Upper lobe of left lung (tissue), 6 donors: ENCODE measurements around the gene HYAL4. TPM values are rescaled to one million over a fixed set of nuclear protein-coding genes. Genes with fewer than 3 reads are reported as not detected.

Experiments used
- ATAC-seq, 2 donors: fragments of 200-7000 bp; cut with Tn5 transposase; one replicate each; pipeline ENCODE4 v1.9.1; 2022; ENCODE audit warnings: mild to moderate bottlenecking in 2 of 2, moderate library complexity in 2 of 2; ENCODE audit not compliant: low FRiP score in 2 of 2
- DNase-seq, 2 donors: peaks; one replicate each; pipeline ENCODE4 v3.0.0-alpha.2; 2019 to 2020
- H3K27ac ChIP-seq, 4 donors: fragments of 200-600 bp; sonication (generic); one replicate each; pipeline ENCODE4 v1.5.1; 2016 to 2019
- H3K27me3 ChIP-seq, 4 donors: fragments of 200-600 bp; sonication (generic); one replicate each; pipeline ENCODE4 v1.5.1; 2017 to 2019
- H3K36me3 ChIP-seq, 4 donors: fragments of 200-600 bp; sonication (generic); one replicate each; pipeline ENCODE4 v1.5.1; 2016 to 2019
- H3K4me1 ChIP-seq, 4 donors: fragments of 200-600 bp; sonication (generic); one replicate each; pipeline ENCODE4 v1.5.1; 2018 to 2019
- H3K4me3 ChIP-seq, 4 donors: fragments of 200-600 bp; sonication (generic); one replicate each; pipeline ENCODE4 v1.5.1; 2017 to 2019; ENCODE audit warnings: mild to moderate bottlenecking in 2 of 4, moderate library complexity in 1 of 4
- H3K9me3 ChIP-seq, 4 donors: fragments of 200-600 bp; sonication (generic); one replicate each; pipeline ENCODE4 v1.5.1; 2018 to 2019
- CTCF ChIP-seq, 6 experiments: fragments of 450-650 bp in 4 of 6; fragments of 200-600 bp in 2 of 6; sonication (generic) in 2 of 6; IDR thresholded peaks; one replicate each; pipeline ENCODE4 v1.5.1; 2016 to 2019; ENCODE audit warnings: antibody characterized with exemption in 6 of 6
- EP300 ChIP-seq, 4 donors: sonication (generic); formaldehyde crosslinking; IDR thresholded peaks; one replicate each; pipeline ENCODE4 v1.5.1; 2017; ENCODE audit warnings: antibody characterized with exemption in 4 of 4, control low read depth in 2 of 4
- POLR2A ChIP-seq, 4 donors: fragments of 450-650 bp; IDR thresholded peaks; one replicate each; pipeline ENCODE4 v1.5.1; 2016 to 2017; ENCODE audit warnings: antibody characterized with exemption in 4 of 4, mild to moderate bottlenecking in 2 of 4
- POLR2AphosphoS5 ChIP-seq, 2 donors: sonication (generic); formaldehyde crosslinking; IDR thresholded peaks; one replicate each; pipeline ENCODE4 v1.5.1; 2017; ENCODE audit warnings: antibody characterized with exemption in 2 of 2
- WGBS, 2 donors: methylation state at CpG; one replicate each; pipeline ENCODE4 v1.1.5; 2017 to 2018; 5-methylcytosine and 5-hydroxymethylcytosine counted together
- total RNA-seq, 6 donors: library from RNA; depleted of rRNA in 4 of 6; stranded (reverse); fragments of >200 nt in 4 of 6; gene quantifications; one replicate each; pipeline versions ENCODE4 v1.1.0 to v1.2.1, GENCODE V29; 2016 to 2021
- donor health status: DM: no; HTN: no; CAD: no; lungs with moderate emphysema.
- donor health status: DM: no; HTN: yes; CAD: no; lungs with severe emphysema.

HYAL4 gene, protein sequence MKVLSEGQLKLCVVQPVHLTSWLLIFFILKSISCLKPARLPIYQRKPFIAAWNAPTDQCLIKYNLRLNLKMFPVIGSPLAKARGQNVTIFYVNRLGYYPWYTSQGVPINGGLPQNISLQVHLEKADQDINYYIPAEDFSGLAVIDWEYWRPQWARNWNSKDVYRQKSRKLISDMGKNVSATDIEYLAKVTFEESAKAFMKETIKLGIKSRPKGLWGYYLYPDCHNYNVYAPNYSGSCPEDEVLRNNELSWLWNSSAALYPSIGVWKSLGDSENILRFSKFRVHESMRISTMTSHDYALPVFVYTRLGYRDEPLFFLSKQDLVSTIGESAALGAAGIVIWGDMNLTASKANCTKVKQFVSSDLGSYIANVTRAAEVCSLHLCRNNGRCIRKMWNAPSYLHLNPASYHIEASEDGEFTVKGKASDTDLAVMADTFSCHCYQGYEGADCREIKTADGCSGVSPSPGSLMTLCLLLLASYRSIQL
- not detected for total RNA-seq

GRCh38 chr7:123844712-123845219 lies at the start of gene HYAL4:
TSS of gene HYAL4 (plus strand) at chr7:123845169. CDS start at chr7:123868274, 23,105 bp downstream.
- no peak within 1 kb of the TSS for H3K27ac ChIP-seq
- TF ChIP-seq POLR2AphosphoS5 (IDR thresholded peaks at IDR 0.05) = no peak
- no peak for TF ChIP-seq EP300 (IDR thresholded peaks at IDR 0.05)
- no peak for TF ChIP-seq CTCF (IDR thresholded peaks at IDR 0.05)
- no peak for TF ChIP-seq POLR2A (IDR thresholded peaks at IDR 0.05)
- no peaks in the 10 kb centered on the region for H3K9me3 ChIP-seq
- DNase-seq (peak in 1 of 2 donors; percentile 25), ATAC-seq (no peak)
- H3K27me3 ChIP-seq = no peaks in the 10 kb centered on the region
- no peaks in the 10 kb centered on the region for H3K4me1 ChIP-seq
- no peak within 1 kb of the TSS for H3K4me3 ChIP-seq
- no peaks in the 10 kb centered on the region for H3K36me3 ChIP-seq
- 90 to 93% methylated on average over 8 to 11 of the region's 11 CpGs for WGBS, 2 donors

GRCh38 chr7:123795917-123796316 lies 49.1 kb upstream of the HYAL4 start:
- TF ChIP-seq EP300 (IDR thresholded peaks at IDR 0.05) = no peak
- no peak for TF ChIP-seq POLR2AphosphoS5 (IDR thresholded peaks at IDR 0.05)
- TF ChIP-seq CTCF (IDR thresholded peaks at IDR 0.05) = no peak
- TF ChIP-seq POLR2A (IDR thresholded peaks at IDR 0.05) = no peak
- DNase-seq = no peak
- H3K4me3 ChIP-seq = no peak overlapping the region
- H3K36me3 ChIP-seq = no peaks in the 10 kb centered on the region
- WGBS, 2 donors = 70 to 79% methylated on average over 1 of the region's 1 CpG
- H3K9me3 ChIP-seq = no peaks in the 10 kb centered on the region
- ATAC-seq = no peak
- H3K27ac ChIP-seq = no peak overlapping the region
- no peaks in the 10 kb centered on the region for H3K27me3 ChIP-seq
- H3K4me1 ChIP-seq = no peaks in the 10 kb centered on the region

- no peaks in the 10 kb centered on the region for H3K4me1 ChIP-seq
- no peak overlapping the region for H3K27ac ChIP-seq
- no peak for DNase-seq
- TF ChIP-seq EP300 (IDR thresholded peaks at IDR 0.05) = no peak
- no peak for TF ChIP-seq POLR2AphosphoS5 (IDR thresholded peaks at IDR 0.05)
- no peak for TF ChIP-seq POLR2A (IDR thresholded peaks at IDR 0.05)
- TF ChIP-seq CTCF (IDR thresholded peaks at IDR 0.05) = no peak
- no peaks in the 10 kb centered on the region for H3K27me3 ChIP-seq
- no peaks in the 10 kb centered on the region for H3K9me3 ChIP-seq
- H3K36me3 ChIP-seq = no peaks in the 10 kb centered on the region
- H3K4me3 ChIP-seq = no peak overlapping the region
- 81 to 85% methylated on average over 1 of the region's 1 CpG for WGBS, 2 donors
- ATAC-seq = no peak
Observed at GRCh38 chr7:123796568-123796967, 48.4 kb upstream of the HYAL4 start.

DNA sequence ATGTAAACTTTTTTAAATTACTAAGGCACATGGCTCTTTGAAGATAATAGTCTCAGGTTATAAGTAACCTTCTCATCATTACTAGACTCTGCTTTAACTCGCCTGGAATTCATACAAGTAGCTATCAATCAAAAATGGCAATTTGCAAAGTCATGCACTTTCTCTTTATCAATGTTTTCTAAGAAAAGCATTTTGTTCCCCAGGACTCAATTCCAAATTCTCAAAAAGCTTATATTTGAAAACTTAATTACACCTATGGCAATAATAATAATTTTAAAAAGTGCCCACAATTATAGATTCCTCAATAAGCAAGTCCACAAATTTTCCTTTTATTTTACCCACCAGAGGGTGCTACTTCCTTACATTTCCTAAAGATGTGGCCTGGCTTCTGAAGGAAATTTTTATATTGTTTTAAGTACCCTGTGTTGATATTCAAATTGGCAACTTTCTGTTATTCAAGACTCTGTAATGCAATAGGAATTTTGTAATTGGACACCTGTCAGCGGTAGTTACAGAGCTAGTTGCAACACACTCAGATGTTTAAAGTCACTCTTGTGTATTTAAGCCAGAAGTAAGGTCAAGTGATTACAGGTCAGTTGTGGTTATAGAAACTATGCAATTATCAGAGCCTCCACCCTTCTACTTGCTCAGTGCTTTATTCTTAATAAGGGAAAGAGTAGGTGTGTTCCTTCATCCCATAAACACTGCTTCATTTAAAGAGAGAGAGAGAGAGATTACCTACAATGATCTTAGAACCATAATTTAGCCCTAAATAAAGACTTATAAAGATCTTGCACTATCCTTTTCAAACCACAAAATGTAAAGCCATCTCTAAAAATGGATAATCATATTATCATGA lies 47.1 kb upstream of the HYAL4 start:
- no peaks in the 10 kb centered on the region for H3K27me3 ChIP-seq
- DNase-seq (peak in 1 of 2 donors; percentile 24), ATAC-seq (peak; percentile 82 to 95)
- TF ChIP-seq POLR2AphosphoS5 (IDR thresholded peaks at IDR 0.05) (peak in 1 of 2 donors; percentile 35), CTCF (IDR thresholded peaks at IDR 0.05) (peak; percentile 24 to 71 (median 46)), POLR2A (IDR thresholded peaks at IDR 0.05) (no peak), EP300 (IDR thresholded peaks at IDR 0.05) (peak in 2 of 4 donors; percentile 31 to 87)
- H3K27ac ChIP-seq = peak overlapping the region; percentile 54 to 84 (median 70)
- 41 to 43% methylated on average over 2 of the region's 2 CpGs for WGBS, 2 donors
- no peaks in the 10 kb centered on the region for H3K4me1 ChIP-seq
- H3K9me3 ChIP-seq = no peaks in the 10 kb centered on the region
- no peaks in the 10 kb centered on the region for H3K36me3 ChIP-seq
- H3K4me3 ChIP-seq = peak overlapping the region in 3 of 4 donors; percentile 21 to 33 (median 25)
